Mesenchymal stem cell (in vitro differentiated cells and primary cell): Measurements from ENCODE around the gene CFAP65.

Experiments used
- DNase-seq: peaks from one replicate; pipeline ENCODE4 v3.0.0-alpha.2; 2013
- H2AFZ ChIP-seq: one replicate; pipeline ENCODE4 v1.6.1; 2013; ENCODE audit warnings: low read depth, mild to moderate bottlenecking, control low read depth, inconsistent platforms, low read length, moderate library complexity
- H2AK5ac ChIP-seq: 2 replicates; pipeline ENCODE4 v1.6.1; 2013; ENCODE audit warnings: low read length, moderate library complexity, mild to moderate bottlenecking, inconsistent platforms; ENCODE audit not compliant: severe bottlenecking
- H2BK120ac ChIP-seq: one replicate; pipeline ENCODE4 v1.6.1; 2013; ENCODE audit warnings: low read depth, mild to moderate bottlenecking, inconsistent platforms, low read length, moderate library complexity
- H2BK12ac ChIP-seq, 2 experiments: one replicate each; pipeline ENCODE4 v1.6.1; 2013; ENCODE audit warnings: inconsistent platforms in 2 of 2, low read length in 2 of 2, mild to moderate bottlenecking in 2 of 2, moderate library complexity in 2 of 2, control low read depth in 1 of 2
- H2BK15ac ChIP-seq: one replicate; pipeline ENCODE4 v1.6.1; 2013; ENCODE audit warnings: mild to moderate bottlenecking, low read depth, inconsistent platforms; ENCODE audit not compliant: poor library complexity, severe bottlenecking
- H2BK5ac ChIP-seq: 2 replicates; pipeline ENCODE4 v1.6.1; 2013; ENCODE audit warnings: low read depth, mild to moderate bottlenecking, low read length, control low read depth, inconsistent platforms; ENCODE audit not compliant: poor library complexity, severe bottlenecking
- H3K14ac ChIP-seq, 2 experiments: one replicate each; pipeline ENCODE4 v1.6.1; 2013; ENCODE audit warnings: inconsistent platforms in 2 of 2, low read length in 2 of 2, control low read depth in 1 of 2, mild to moderate bottlenecking in 1 of 2, moderate library complexity in 1 of 2
- H3K18ac ChIP-seq, 2 experiments: one replicate each; pipeline ENCODE4 v1.6.1; 2013; ENCODE audit warnings: inconsistent platforms in 2 of 2, low read length in 2 of 2, control low read depth in 1 of 2, low read depth in 1 of 2, mild to moderate bottlenecking in 1 of 2
- H3K23ac ChIP-seq, 2 experiments: one replicate each; pipeline ENCODE4 v1.6.1; 2013; ENCODE audit warnings: inconsistent platforms in 2 of 2, low read length in 2 of 2, mild to moderate bottlenecking in 2 of 2, moderate library complexity in 2 of 2, control low read depth in 1 of 2
- H3K27ac ChIP-seq: 2 replicates; pipeline ENCODE4 v1.5.1; 2013; ENCODE audit warnings: mild to moderate bottlenecking, moderate library complexity, low read length, control low read depth, inconsistent platforms; ENCODE audit not compliant: poor library complexity, severe bottlenecking
- H3K27me3 ChIP-seq, 2 experiments: 2 replicates each; pipeline versions ENCODE4 v1.6.1 to v1.7.0; 2013; ENCODE audit warnings: low read length in 2 of 2, mild to moderate bottlenecking in 2 of 2, moderate library complexity in 2 of 2, control low read depth in 1 of 2, inconsistent platforms in 1 of 2; ENCODE audit not compliant: control insufficient read depth in 1 of 2, insufficient read depth in 1 of 2
- H3K36me3 ChIP-seq, 2 experiments: 2 replicates each; pipeline versions ENCODE4 v1.6.1 to v1.7.0; 2013; ENCODE audit warnings: low read length in 2 of 2, control low read depth in 1 of 2, inconsistent platforms in 1 of 2, low read depth in 1 of 2, mild to moderate bottlenecking in 1 of 2; ENCODE audit not compliant: insufficient read depth in 2 of 2, control insufficient read depth in 1 of 2
- H3K4ac ChIP-seq, 2 experiments: one replicate each; pipeline ENCODE4 v1.6.1; 2013; ENCODE audit warnings: inconsistent platforms in 2 of 2, low read length in 2 of 2, mild to moderate bottlenecking in 2 of 2, moderate library complexity in 2 of 2, control low read depth in 1 of 2, low read depth in 1 of 2
- H3K4me1 ChIP-seq: 2 replicates; pipeline ENCODE4 v1.6.1; 2013; ENCODE audit warnings: low read depth, low read length, control low read depth; ENCODE audit not compliant: control insufficient read depth, insufficient read depth
- H3K4me2 ChIP-seq: 2 replicates; pipeline ENCODE4 v1.6.1; 2013; ENCODE audit warnings: low read length, mild to moderate bottlenecking, inconsistent platforms; ENCODE audit not compliant: poor library complexity, severe bottlenecking
- H3K4me3 ChIP-seq, 2 experiments: 2 replicates each; pipeline versions ENCODE4 v1.5.1 to v1.7.0; 2013; ENCODE audit warnings: low read length in 2 of 2, mild to moderate bottlenecking in 2 of 2, control low read depth in 1 of 2, low read depth in 1 of 2; ENCODE audit not compliant: insufficient read depth in 1 of 2
- H3K79me1 ChIP-seq: replicated peaks from 2 replicates; pipeline ENCODE4 v1.6.1; 2013; ENCODE audit warnings: mild to moderate bottlenecking, control low read depth, low read length, inconsistent platforms; ENCODE audit not compliant: poor library complexity, severe bottlenecking
- H3K9ac ChIP-seq: 2 replicates; pipeline ENCODE4 v1.7.0; 2013; ENCODE audit warnings: mild to moderate bottlenecking, low read length, moderate library complexity
- H3K9me3 ChIP-seq: 2 replicates; pipeline ENCODE4 v1.7.0; 2013; ENCODE audit warnings: mild to moderate bottlenecking, low read length; ENCODE audit not compliant: control insufficient read depth
- H4K8ac ChIP-seq: one replicate; pipeline ENCODE4 v1.6.1; 2013; ENCODE audit warnings: inconsistent platforms, mild to moderate bottlenecking, low read length, moderate library complexity
- H4K91ac ChIP-seq: one replicate; pipeline ENCODE4 v1.6.1; 2013; ENCODE audit warnings: mild to moderate bottlenecking, low read length, inconsistent platforms
- WGBS: methylation state at CpG from one replicate; pipeline ENCODE4 v1.1.7; 2013; ENCODE audit warnings: mixed read lengths; 5-methylcytosine and 5-hydroxymethylcytosine counted together

Gene CFAP65

GRCh38 chr2:219078126-219078525, 36.8 kb upstream of the CFAP65 start:
- Histone ChIP-seq H3K9ac (no peak overlapping the region), H3K4ac (no peak overlapping the region), H3K9me3 (no peaks in the 10 kb centered on the region), H3K14ac (no peak overlapping the region), H2BK12ac (no peak overlapping the region), H3K27me3 (peaks cover 0 to 6% of the 10 kb centered on the region in 2 experiments), H2BK120ac (no peak overlapping the region), H3K4me2 (no peak overlapping the region), H3K4me1 (no peaks in the 10 kb centered on the region), H2BK15ac (no peak overlapping the region), H2AFZ (no peak overlapping the region), H4K91ac (no peak overlapping the region), H2AK5ac (no peak overlapping the region), H4K8ac (no peak overlapping the region), H3K23ac (no peak overlapping the region), H3K27ac (no peak overlapping the region), H3K4me3 (no peak overlapping the region), H2BK5ac (no peak overlapping the region), H3K79me1 (no peaks in the 10 kb centered on the region), H3K36me3 (peaks cover 10 to 38% of the 10 kb centered on the region in 2 experiments), H3K18ac (no peak overlapping the region)
- 86% methylated on average over 3 of the region's 3 CpGs for WGBS
- no peak for DNase-seq

- Histone ChIP-seq H3K9me3 (no peaks in the 10 kb centered on the region), H3K4ac (no peak overlapping the region), H3K36me3 (peaks cover 10 to 38% of the 10 kb centered on the region in 2 experiments), H3K9ac (no peak overlapping the region), H4K91ac (no peak overlapping the region), H3K27me3 (no peaks in the 10 kb centered on the region), H2AK5ac (no peak overlapping the region), H3K4me3 (no peak overlapping the region), H3K79me1 (no peaks in the 10 kb centered on the region), H3K23ac (no peak overlapping the region), H2BK5ac (no peak overlapping the region), H2BK12ac (no peak overlapping the region), H3K4me2 (no peak overlapping the region), H4K8ac (no peak overlapping the region), H3K27ac (no peak overlapping the region), H2AFZ (no peak overlapping the region), H3K14ac (no peak overlapping the region), H3K4me1 (no peaks in the 10 kb centered on the region), H2BK120ac (no peak overlapping the region), H3K18ac (no peak overlapping the region), H2BK15ac (no peak overlapping the region)
- WGBS = 100% methylated on average over 3 of the region's 3 CpGs
- no peak for DNase-seq
These were observed 34.9 kb upstream of the CFAP65 start for GRCh38 chr2:219076253-219076652.

- H2BK120ac ChIP-seq = no peak overlapping the region
- H3K18ac ChIP-seq = no peak overlapping the region
- DNase-seq = peak; percentile 56
- no peak overlapping the region for H2BK12ac ChIP-seq
- no peak overlapping the region for H3K4me2 ChIP-seq
- no peaks in the 10 kb centered on the region for H3K9me3 ChIP-seq
- no peak overlapping the region for H2BK5ac ChIP-seq
- no peak overlapping the region for H3K9ac ChIP-seq
- no peaks in the 10 kb centered on the region for H3K4me1 ChIP-seq
- H3K4me3 ChIP-seq = no peak overlapping the region
- H3K23ac ChIP-seq = no peak overlapping the region
- H4K8ac ChIP-seq = no peak overlapping the region
- no peaks in the 10 kb centered on the region for H3K27me3 ChIP-seq
- no peaks in the 10 kb centered on the region for H3K79me1 ChIP-seq
- no peak overlapping the region for H4K91ac ChIP-seq
- H2BK15ac ChIP-seq = no peak overlapping the region
- WGBS = 56% methylated on average over 13 of the region's 14 CpGs
- H3K14ac ChIP-seq = no peak overlapping the region
- H2AK5ac ChIP-seq = no peak overlapping the region
- H3K4ac ChIP-seq = no peak overlapping the region
- H3K27ac ChIP-seq = no peak overlapping the region
- H2AFZ ChIP-seq = no peak overlapping the region
- peaks cover 10 to 38% of the 10 kb centered on the region in 2 experiments for H3K36me3 ChIP-seq
These were observed 32.3 kb upstream of the CFAP65 start for GRCh38 chr2:219073413-219074129.

GRCh38 chr2:219072741-219073250, 31.5 kb upstream of the CFAP65 start:
- no peaks in the 10 kb centered on the region for H3K27me3 ChIP-seq
- H2AK5ac ChIP-seq = no peak overlapping the region
- H3K14ac ChIP-seq = no peak overlapping the region
- no peaks in the 10 kb centered on the region for H3K9me3 ChIP-seq
- no peaks in the 10 kb centered on the region for H3K79me1 ChIP-seq
- H4K91ac ChIP-seq = no peak overlapping the region
- no peak overlapping the region for H3K9ac ChIP-seq
- no peak overlapping the region for H2BK120ac ChIP-seq
- H3K4ac ChIP-seq = no peak overlapping the region
- no peak overlapping the region for H2AFZ ChIP-seq
- H3K36me3 ChIP-seq = peaks cover 10 to 36% of the 10 kb centered on the region in 2 experiments
- no peak for DNase-seq
- no peak overlapping the region for H3K4me2 ChIP-seq
- no peaks in the 10 kb centered on the region for H3K4me1 ChIP-seq
- no peak overlapping the region for H3K4me3 ChIP-seq
- no peak overlapping the region for H4K8ac ChIP-seq
- no peak overlapping the region for H2BK12ac ChIP-seq
- no peak overlapping the region for H2BK5ac ChIP-seq
- H3K18ac ChIP-seq = no peak overlapping the region
- H3K23ac ChIP-seq = no peak overlapping the region
- WGBS = 90% methylated on average over 7 of the region's 9 CpGs
- no peak overlapping the region for H3K27ac ChIP-seq
- no peak overlapping the region for H2BK15ac ChIP-seq
